ENCODE results near the gene SOCS7.
A peak's percentile ranks its signal among the peaks of the same experiment; 100 is the strongest.

Gene SOCS7

GRCh38 chr17:38349097-38349730 lies 2.4 kb upstream of the SOCS7 start:
- POLR2A ChIA-PET: interaction anchor here (1.2 kb wide), 1 partner anchor 65 kb away, joined by 4 read pairs; no protein-coding TSS in a partner anchor
- TF ChIP-seq CTCF (IDR thresholded peaks at IDR 0.05; ENCODE audit: insufficient read depth, low read length, missing control alignments): peak; percentile 96
- DNase-seq (ENCODE audit: low read depth, low spot score): peak; percentile 28
- CTCF ChIA-PET: interaction anchor here (0.7 to 14.4 kb wide), 44 partner anchors 9 to 319 kb away, joined by 3 to 456 read pairs (median 5); partner anchors contain the start of gene ARHGAP23
- H3K4me3 ChIP-seq (ENCODE audit: low read depth, low read length): no peak overlapping the region

GRCh38 chr17:38350035-38350434 lies 1.6 kb upstream of the SOCS7 start:
- ChIA-PET CTCF (interaction anchor here (0.7 to 14.4 kb wide), 23 partner anchors 10 to 318 kb away, joined by 3 to 456 read pairs (median 12); partner anchors contain the start of gene ARHGAP23), POLR2A (interaction anchor here (1.2 kb wide), 1 partner anchor 65 kb away, joined by 4 read pairs; no protein-coding TSS in a partner anchor)
- no peak overlapping the region for H3K4me3 ChIP-seq (ENCODE audit: low read depth, low read length)
- TF ChIP-seq CTCF (IDR thresholded peaks at IDR 0.05; ENCODE audit: insufficient read depth, low read length, missing control alignments): no peak
- no peak for DNase-seq (ENCODE audit: low read depth, low spot score)

- H3K4me3 ChIP-seq (ENCODE audit: low read depth, low read length): peak overlapping the region; percentile 75
- POLR2A ChIA-PET: interaction anchor here (1.0 to 1.1 kb wide), 2 partner anchors 12 to 69 kb away, joined by 3 to 4 read pairs; no protein-coding TSS in a partner anchor
- no peak for DNase-seq (ENCODE audit: low read depth, low spot score)
- no peak for TF ChIP-seq CTCF (IDR thresholded peaks at IDR 0.05; ENCODE audit: insufficient read depth, low read length, missing control alignments)
- CTCF ChIA-PET: interaction anchor here (1.0 to 14.4 kb wide), 8 partner anchors 11 to 315 kb away, joined by 3 to 456 read pairs (median 7); no protein-coding TSS in a partner anchor
Observed at GRCh38 chr17:38352245-38353085, 821 bp downstream of the SOCS7 start.

GRCh38 chr17:38353086-38353604 lies 1.5 kb downstream of the SOCS7 start:
- CTCF ChIA-PET: interaction anchor here (1.0 to 14.4 kb wide), 10 partner anchors 10 to 231 kb away, joined by 3 to 456 read pairs (median 4); no protein-coding TSS in a partner anchor
- no peak for TF ChIP-seq CTCF (IDR thresholded peaks at IDR 0.05; ENCODE audit: insufficient read depth, low read length, missing control alignments)
- no peak for DNase-seq (ENCODE audit: low read depth, low spot score)
- POLR2A ChIA-PET: interaction anchor here (1.0 kb wide), 1 partner anchor 68 kb away, joined by 3 read pairs; no protein-coding TSS in a partner anchor
- H3K4me3 ChIP-seq (ENCODE audit: low read depth, low read length): peak overlapping the region; percentile 75

GRCh38 chr17:38353668-38354067 lies 2.0 kb downstream of the SOCS7 start:
- CTCF ChIA-PET: interaction anchor here (0.7 to 14.4 kb wide), 15 partner anchors 9 to 314 kb away, joined by 3 to 456 read pairs (median 4); no protein-coding TSS in a partner anchor
- POLR2A ChIA-PET: interaction anchor here (1.0 kb wide), 1 partner anchor 68 kb away, joined by 3 read pairs; no protein-coding TSS in a partner anchor
- TF ChIP-seq CTCF (IDR thresholded peaks at IDR 0.05; ENCODE audit: insufficient read depth, low read length, missing control alignments): no peak
- DNase-seq (ENCODE audit: low read depth, low spot score): no peak
- peak overlapping the region; percentile 75 for H3K4me3 ChIP-seq (ENCODE audit: low read depth, low read length)
